Smooth muscle cell (in vitro differentiated cells): ENCODE data around the gene GH1. TPM values are rescaled to one million over a fixed set of nuclear protein-coding genes. Genes with fewer than 3 reads are reported as not detected.
"Not testable (repeated sequence)": the region's sequence is repeated elsewhere in the genome, so short reads cannot be mapped to it uniquely, and the experiment has no call there.

Experiments used
- DNase-seq: peaks from one replicate; lab custom pipeline; 2025; ENCODE audit not compliant: unreplicated experiment; lab: John Stamatoyannopoulos, UW
- H2AFZ ChIP-seq: fragments of 200-600 bp; sonication (generic); 2 replicates; pipeline ENCODE4 v1.6.0; 2016; ENCODE audit warnings: antibody characterized with exemption, low read depth, mild to moderate bottlenecking
- H3F3A ChIP-seq: fragments of 200-600 bp; sonication (generic); 2 replicates; pipeline ENCODE4 v1.6.0; 2017; ENCODE audit warnings: antibody characterized with exemption, low read depth
- H3K27ac ChIP-seq: fragments of 200-600 bp; sonication (generic); 2 replicates; pipeline ENCODE4 v1.5.1; 2016; ENCODE audit warnings: low read depth, mild to moderate bottlenecking
- H3K27me3 ChIP-seq: fragments of 200-600 bp; sonication (generic); 2 replicates; pipeline ENCODE4 v1.6.1; 2016; ENCODE audit warnings: low read depth, mild to moderate bottlenecking
- H3K36me3 ChIP-seq: fragments of 200-600 bp; sonication (generic); 2 replicates; pipeline ENCODE4 v1.5.1; 2016; ENCODE audit warnings: low read depth
- H3K4me1 ChIP-seq: fragments of 200-600 bp; sonication (generic); 2 replicates; pipeline ENCODE4 v1.5.1; 2016; ENCODE audit warnings: low read depth
- H3K4me2 ChIP-seq: fragments of 200-600 bp; sonication (generic); 2 replicates; pipeline ENCODE4 v1.6.0; 2016; ENCODE audit warnings: mild to moderate bottlenecking
- H3K4me3 ChIP-seq: fragments of 200-600 bp; sonication (generic); 2 replicates; pipeline ENCODE4 v1.5.1; 2016; ENCODE audit warnings: mild to moderate bottlenecking
- H3K79me2 ChIP-seq: fragments of 200-600 bp; sonication (generic); 2 replicates; pipeline ENCODE4 v1.6.0; 2016; ENCODE audit warnings: low read depth, mild to moderate bottlenecking
- H3K9ac ChIP-seq: fragments of 200-600 bp; sonication (generic); 2 replicates; pipeline ENCODE4 v1.6.0; 2016; ENCODE audit warnings: low read depth
- H3K9me3 ChIP-seq: fragments of 200-600 bp; sonication (generic); replicated peaks from 2 replicates; pipeline ENCODE4 v1.5.1; 2016; ENCODE audit warnings: low read depth
- H4K20me1 ChIP-seq: fragments of 200-600 bp; sonication (generic); 2 replicates; pipeline ENCODE4 v1.6.0; 2016; ENCODE audit warnings: low read depth
- WGBS: methylation state at CpG from one replicate; pipeline ENCODE4 v1.1.7; 2016; ENCODE audit warnings: low lambda C conversion rate; 5-methylcytosine and 5-hydroxymethylcytosine counted together
- polyA plus RNA-seq: library from polyadenylated mRNA; unstranded; fragments of >200 nt; fragmentation: Nextera tagmentation; extraction: Ambion mirVana; gene quantifications from 2 replicates; pipeline ENCODE4 v1.2.1, GENCODE V29; 2016
- total RNA-seq: library from RNA; depleted of rRNA; stranded (reverse); fragments of >200 nt; gene quantifications from 2 replicates; pipeline ENCODE4 v1.2.3, GENCODE V29; 2014
- TF ChIP-seq, protein P1 (sequence below): fragments of 200-600 bp; sonication (generic); IDR thresholded peaks from 2 replicates; pipeline ENCODE4 v1.5.1; 2017; ENCODE audit warnings: borderline replicate concordance, mild to moderate bottlenecking, antibody characterized with exemption; ENCODE audit not compliant: insufficient read depth, poor library complexity, severe bottlenecking

GH1 gene
- total and polyA plus RNA-seq, 2 experiments from 2014 or later: not detected

DNA sequence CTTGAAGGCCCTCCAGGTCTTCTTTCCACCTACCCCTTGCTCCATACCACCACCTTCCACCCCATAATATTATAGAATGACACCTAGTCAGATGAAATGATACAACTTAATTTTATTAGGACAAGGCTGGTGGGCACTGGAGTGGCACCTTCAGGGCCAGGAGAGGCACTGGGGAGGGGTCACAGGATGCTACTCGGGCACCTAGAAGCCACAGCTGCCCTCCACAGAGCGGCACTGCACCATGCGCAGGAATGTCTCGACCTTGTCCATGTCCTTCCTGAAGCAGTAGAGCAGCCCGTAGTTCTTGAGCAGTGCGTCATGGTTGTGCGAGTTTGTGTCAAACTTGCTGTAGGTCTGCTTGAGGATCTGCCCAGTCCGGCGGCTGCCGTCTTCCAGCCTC, 23.8 kb downstream of the GH1 start:
- not testable (repeated sequence) for H3K27me3 ChIP-seq, H3K4me3 ChIP-seq, H3K36me3 ChIP-seq, H3K9me3 ChIP-seq, H3K79me2 ChIP-seq, H3K4me1 ChIP-seq, H3F3A ChIP-seq, H2AFZ ChIP-seq, H3K9ac ChIP-seq, DNase-seq, H4K20me1 ChIP-seq, H3K4me2 ChIP-seq, H3K27ac ChIP-seq
- 92% methylated on average over 9 of the region's 10 CpGs for WGBS

DNA sequence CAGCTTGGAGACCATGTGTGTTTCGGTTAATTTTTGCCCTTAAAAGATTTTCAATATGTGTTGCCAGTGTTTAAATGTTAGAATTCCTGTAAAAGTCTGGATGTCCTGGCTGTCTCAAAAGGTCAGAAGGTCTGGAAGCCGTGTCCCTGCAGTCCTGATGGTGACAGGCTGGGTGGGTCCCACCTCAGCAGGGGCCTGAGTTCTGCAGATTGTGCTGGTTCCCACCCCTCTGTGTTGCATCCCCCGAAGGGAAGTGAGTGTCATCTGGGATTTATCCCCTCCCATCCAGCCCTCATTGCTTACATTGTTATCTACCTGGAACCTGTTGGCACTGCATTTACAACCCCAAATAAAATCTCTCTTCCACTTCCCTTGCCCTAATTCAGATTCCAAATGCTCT, 24.6 kb downstream of the GH1 start:
- not testable (repeated sequence) for H3K9me3 ChIP-seq, H3K79me2 ChIP-seq, H3K4me2 ChIP-seq, H3K27ac ChIP-seq, H4K20me1 ChIP-seq, DNase-seq, H2AFZ ChIP-seq, H3K4me3 ChIP-seq, H3K27me3 ChIP-seq, H3K9ac ChIP-seq, H3F3A ChIP-seq, H3K36me3 ChIP-seq, H3K4me1 ChIP-seq
- 79% methylated on average over 3 of the region's 3 CpGs for WGBS

DNA sequence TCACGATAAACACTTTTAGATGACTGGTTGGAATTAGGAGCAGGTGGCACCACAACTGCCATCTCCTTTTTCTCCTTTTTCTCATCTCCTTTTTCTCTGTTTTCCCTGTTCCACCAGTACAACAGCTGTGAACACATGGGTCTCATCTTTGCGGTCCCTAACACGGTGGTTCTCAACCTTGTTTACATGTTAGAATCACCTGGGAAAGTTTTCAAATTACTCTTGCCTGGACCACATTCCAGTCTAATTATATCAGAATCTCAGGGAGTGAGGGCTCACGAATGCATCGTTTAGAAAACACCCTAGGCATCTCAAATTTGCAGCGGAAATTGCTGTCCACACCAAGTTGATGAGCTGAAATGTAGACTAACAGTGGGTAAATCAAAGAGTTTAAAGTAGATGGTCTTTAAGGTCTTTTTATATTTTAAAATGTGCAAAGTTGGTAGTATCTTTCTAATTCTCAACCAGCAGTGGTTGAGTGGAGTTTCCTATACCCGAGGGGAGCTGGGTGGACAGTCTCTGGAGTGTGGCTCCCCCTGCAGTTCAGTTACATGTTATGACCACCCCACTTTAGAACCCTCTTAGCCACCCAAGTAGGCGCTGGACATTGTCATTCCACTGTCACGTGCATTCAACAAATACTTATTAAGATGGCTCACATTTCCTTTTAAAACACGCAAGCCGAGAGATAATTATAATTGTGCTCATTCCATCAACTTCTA, 26.2 kb downstream of the GH1 start:
- not testable (repeated sequence) for H3K4me1 ChIP-seq, DNase-seq, H3K36me3 ChIP-seq, H3F3A ChIP-seq, H2AFZ ChIP-seq, H3K27ac ChIP-seq, H3K9me3 ChIP-seq, H3K79me2 ChIP-seq, H3K27me3 ChIP-seq, H3K9ac ChIP-seq, H3K4me2 ChIP-seq, H4K20me1 ChIP-seq, H3K4me3 ChIP-seq
- 49% methylated on average over 11 of the region's 11 CpGs for WGBS
- TF ChIP-seq, protein P1, sequence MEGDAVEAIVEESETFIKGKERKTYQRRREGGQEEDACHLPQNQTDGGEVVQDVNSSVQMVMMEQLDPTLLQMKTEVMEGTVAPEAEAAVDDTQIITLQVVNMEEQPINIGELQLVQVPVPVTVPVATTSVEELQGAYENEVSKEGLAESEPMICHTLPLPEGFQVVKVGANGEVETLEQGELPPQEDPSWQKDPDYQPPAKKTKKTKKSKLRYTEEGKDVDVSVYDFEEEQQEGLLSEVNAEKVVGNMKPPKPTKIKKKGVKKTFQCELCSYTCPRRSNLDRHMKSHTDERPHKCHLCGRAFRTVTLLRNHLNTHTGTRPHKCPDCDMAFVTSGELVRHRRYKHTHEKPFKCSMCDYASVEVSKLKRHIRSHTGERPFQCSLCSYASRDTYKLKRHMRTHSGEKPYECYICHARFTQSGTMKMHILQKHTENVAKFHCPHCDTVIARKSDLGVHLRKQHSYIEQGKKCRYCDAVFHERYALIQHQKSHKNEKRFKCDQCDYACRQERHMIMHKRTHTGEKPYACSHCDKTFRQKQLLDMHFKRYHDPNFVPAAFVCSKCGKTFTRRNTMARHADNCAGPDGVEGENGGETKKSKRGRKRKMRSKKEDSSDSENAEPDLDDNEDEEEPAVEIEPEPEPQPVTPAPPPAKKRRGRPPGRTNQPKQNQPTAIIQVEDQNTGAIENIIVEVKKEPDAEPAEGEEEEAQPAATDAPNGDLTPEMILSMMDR: peak; percentile 25

DNA sequence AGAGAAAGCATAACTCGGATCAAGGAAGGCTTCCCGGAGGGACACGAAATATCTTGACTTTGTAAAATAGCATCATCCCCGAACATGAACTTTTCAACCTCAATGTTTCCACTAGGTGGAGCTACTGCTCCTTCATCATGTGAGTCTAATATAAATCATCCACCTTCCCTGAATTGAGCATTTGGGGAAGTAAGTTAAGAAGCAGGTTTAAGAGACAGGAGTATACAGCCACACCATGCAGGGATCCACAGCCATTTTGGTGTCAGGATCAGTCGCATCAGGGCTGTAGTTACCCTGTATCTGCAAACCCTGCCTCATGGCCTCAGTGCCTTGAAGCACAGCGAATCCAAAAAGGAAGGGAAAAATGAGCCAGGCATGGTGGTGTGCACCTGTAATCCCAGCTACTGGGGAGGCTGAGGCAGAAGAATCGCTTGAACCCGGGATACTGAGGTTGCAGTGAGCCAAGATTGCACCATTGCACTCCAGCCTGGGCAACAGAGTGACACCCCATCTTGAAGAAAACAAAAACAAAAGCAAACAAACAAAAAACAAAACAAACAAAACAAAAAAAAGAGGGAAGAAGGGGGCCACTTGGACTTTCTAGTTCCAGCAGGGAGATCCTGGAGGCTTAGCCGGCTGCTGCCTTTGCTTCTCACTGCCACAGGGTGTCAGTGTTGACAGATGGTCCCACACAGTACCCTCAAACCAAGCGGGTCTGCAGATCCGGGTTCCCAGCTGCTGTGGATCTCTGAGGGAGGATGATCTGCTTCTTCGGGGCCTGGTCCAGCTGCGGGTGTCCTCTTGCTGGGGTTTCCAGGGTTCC, 29.4 kb downstream of the GH1 start:
- not testable (repeated sequence) for H3K79me2 ChIP-seq, H3K4me1 ChIP-seq, H3K9me3 ChIP-seq, H3K36me3 ChIP-seq, H2AFZ ChIP-seq, H3K27ac ChIP-seq, DNase-seq, H3K4me2 ChIP-seq, H3K27me3 ChIP-seq, H4K20me1 ChIP-seq, H3K9ac ChIP-seq, H3F3A ChIP-seq, H3K4me3 ChIP-seq
- 51% methylated on average over 13 of the region's 13 CpGs for WGBS
- TF ChIP-seq, protein P1: peak; percentile 43

DNA sequence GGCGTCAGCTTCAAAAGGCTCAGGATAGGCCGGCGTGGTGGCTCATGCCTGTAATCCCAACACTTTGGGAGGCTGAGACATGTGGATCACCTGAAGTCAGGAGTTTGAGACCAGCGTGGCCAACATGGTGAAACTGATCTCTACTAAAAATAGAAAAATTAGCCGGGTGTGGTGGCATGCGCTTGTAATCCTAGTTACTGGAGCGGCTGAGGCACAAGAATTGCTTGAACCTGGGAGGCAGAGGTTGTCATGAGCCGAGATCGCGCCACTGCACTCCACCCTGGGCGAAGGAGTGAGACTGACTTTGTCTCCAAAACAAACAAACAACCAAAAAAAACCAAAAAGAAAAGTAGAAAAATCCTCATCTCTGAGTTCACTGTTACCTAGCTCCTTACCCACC, 33.5 kb downstream of the GH1 start:
- not testable (repeated sequence) for DNase-seq, H3K4me2 ChIP-seq, H3K9ac ChIP-seq, H3K36me3 ChIP-seq, H3K4me3 ChIP-seq, H3K27me3 ChIP-seq, H3K4me1 ChIP-seq, H3K9me3 ChIP-seq, H2AFZ ChIP-seq, H4K20me1 ChIP-seq, H3F3A ChIP-seq, H3K79me2 ChIP-seq, H3K27ac ChIP-seq
- WGBS: 96% methylated on average over 11 of the region's 11 CpGs

DNA sequence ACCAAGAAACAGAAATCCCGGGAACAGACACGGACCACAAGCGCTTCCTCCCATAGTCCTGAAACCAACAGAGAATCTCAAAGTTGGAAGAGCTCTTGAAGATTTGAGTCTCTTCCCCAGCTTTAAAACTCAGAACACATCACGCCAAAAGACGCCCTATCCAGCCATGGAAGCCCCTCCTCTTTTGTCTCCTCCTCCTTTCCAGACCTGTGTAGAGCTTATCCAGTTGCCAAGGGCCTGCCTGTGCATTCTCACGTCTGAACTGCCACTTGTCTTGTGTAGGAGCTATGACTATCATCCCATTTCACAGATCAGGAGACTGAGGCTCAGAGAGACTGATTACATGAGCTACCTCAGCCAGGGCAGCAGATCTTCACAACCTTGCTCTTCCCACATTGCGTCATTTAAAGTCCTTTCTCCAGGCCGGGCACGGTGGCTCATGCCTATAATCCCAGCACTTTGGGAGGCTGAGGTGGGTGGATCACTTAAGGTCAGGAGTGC, 36.0 kb downstream of the GH1 start:
- H4K20me1 ChIP-seq, H3K27me3 ChIP-seq, H3K4me3 ChIP-seq, H2AFZ ChIP-seq, H3K79me2 ChIP-seq, H3K27ac ChIP-seq, H3F3A ChIP-seq, H3K9ac ChIP-seq, H3K36me3 ChIP-seq, H3K9me3 ChIP-seq, H3K4me2 ChIP-seq, DNase-seq, H3K4me1 ChIP-seq: not testable (repeated sequence)
- 87% methylated on average over 9 of the region's 9 CpGs for whole genome bisulfite sequencing
